Peyer's patch (tissue), 4 donors: ENCODE results near the gene SLC22A23.

ENCODE experiments used
- POLR2A ChIP-seq, 2 donors: fragments of 450-650 bp; IDR thresholded peaks; one replicate each; pipeline ENCODE4 v1.5.1; 2017; ENCODE audit warnings: antibody characterized with exemption in 2 of 2, mild to moderate bottlenecking in 2 of 2, moderate library complexity in 2 of 2
- TF ChIP-seq, protein P1 (sequence below), 6 experiments: fragments of 450-650 bp in 4 of 6; fragments of 200-600 bp in 2 of 6; sonication (generic) in 1 of 6; IDR thresholded peaks; one replicate each; pipeline ENCODE4 v1.5.1; 2017 to 2019; ENCODE audit warnings: antibody characterized with exemption in 6 of 6, mild to moderate bottlenecking in 3 of 6, moderate library complexity in 1 of 6

- TF ChIP-seq, protein P1, sequence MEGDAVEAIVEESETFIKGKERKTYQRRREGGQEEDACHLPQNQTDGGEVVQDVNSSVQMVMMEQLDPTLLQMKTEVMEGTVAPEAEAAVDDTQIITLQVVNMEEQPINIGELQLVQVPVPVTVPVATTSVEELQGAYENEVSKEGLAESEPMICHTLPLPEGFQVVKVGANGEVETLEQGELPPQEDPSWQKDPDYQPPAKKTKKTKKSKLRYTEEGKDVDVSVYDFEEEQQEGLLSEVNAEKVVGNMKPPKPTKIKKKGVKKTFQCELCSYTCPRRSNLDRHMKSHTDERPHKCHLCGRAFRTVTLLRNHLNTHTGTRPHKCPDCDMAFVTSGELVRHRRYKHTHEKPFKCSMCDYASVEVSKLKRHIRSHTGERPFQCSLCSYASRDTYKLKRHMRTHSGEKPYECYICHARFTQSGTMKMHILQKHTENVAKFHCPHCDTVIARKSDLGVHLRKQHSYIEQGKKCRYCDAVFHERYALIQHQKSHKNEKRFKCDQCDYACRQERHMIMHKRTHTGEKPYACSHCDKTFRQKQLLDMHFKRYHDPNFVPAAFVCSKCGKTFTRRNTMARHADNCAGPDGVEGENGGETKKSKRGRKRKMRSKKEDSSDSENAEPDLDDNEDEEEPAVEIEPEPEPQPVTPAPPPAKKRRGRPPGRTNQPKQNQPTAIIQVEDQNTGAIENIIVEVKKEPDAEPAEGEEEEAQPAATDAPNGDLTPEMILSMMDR (IDR thresholded peaks at IDR 0.05), result no peak
- TF ChIP-seq POLR2A (IDR thresholded peaks at IDR 0.05), result no peak
These were observed 49.7 kb downstream of the SLC22A23 start for GRCh38 chr6:3406891-3407809.
